HG03097 (cell line): ENCODE measurements around the gene HOXB8.

ENCODE experiments used
- ATAC-seq: cut with Tn5 transposase; IDR thresholded peaks from one replicate; pipeline ENCODE4 v1.9.1; 2021; ENCODE audit not compliant: unreplicated experiment, low FRiP score

Gene HOXB8

DNA sequence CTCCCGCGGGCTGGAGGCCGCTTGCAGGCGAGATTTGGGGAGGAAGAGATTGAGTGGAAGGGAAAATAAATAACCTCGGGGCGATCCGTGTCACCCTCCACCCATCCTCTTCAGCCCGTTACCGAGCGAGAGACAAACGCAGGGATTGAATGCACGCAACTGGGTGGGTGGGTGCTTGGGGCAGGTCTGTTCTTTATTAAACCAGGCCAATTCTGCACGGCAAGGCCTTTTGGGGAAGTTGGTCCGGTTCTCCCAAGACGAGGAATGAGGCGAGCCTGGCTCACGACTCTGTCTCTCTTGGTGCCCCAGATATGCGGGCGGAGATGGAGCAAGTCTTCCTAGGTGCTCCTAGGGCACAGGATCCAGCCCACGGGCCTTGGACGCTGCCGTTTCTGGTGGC is 3.9 kb downstream of the HOXB8 start:
- ATAC-seq = no peak

GRCh38 chr17:48610282-48611211 is 4.5 kb downstream of the HOXB8 start, which contains the start of gene HOXB7:
Gene HOXB7 (minus strand): TSS chr17:48611017. CDS start chr17:48610918, 99 bp downstream.
- ATAC-seq = no peak

DNA sequence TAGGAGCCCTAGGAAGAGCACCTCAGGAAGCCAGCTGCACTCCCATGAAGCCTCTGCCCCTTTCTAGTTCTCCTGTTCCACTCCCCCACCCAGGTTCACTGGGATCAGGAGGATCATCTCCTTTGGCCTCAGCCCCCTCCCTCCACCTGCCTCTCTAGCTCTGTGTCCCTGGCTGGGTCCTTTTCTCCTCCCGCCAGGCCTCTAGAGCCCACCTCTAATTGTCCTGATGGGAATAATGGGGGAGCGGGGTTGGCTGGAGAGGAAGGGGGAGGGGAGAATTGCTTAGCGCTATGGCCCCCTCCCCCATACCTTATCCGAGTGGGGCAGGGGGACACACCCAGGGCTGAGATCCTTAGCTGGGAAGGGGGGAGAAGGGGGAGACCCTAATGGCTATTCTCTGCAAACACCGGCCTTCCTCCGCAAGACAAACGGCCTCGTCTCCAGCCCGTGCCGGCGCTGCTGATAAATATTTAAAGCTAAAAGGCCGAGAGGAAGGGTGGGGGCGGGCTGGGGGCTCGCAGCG is 5.3 kb downstream of the HOXB8 start:
- no peak for ATAC-seq

DNA sequence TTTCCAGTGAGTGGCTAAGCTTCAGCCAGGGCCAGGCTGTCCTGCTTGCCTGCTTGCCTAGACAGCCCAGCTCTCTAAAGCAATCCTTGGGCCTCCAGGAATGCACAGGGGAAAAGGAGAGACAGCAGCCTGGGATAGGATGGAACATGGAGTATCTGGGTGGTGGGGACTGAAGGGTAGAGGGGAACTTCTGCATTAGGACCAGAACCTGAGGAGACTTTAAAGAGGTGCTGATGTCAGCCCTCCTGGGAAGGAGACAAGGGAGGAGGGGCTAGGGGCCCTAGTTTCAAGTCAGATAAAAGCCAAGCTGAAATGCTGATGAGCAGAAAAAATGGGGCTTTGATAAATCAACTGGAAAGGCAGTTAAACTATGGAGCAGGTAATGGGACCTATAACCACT is 6.1 kb downstream of the HOXB8 start:
- no peak for ATAC-seq

- no peak for ATAC-seq
These were observed 6.6 kb downstream of the HOXB8 start for GRCh38 chr17:48608494-48608834.

DNA sequence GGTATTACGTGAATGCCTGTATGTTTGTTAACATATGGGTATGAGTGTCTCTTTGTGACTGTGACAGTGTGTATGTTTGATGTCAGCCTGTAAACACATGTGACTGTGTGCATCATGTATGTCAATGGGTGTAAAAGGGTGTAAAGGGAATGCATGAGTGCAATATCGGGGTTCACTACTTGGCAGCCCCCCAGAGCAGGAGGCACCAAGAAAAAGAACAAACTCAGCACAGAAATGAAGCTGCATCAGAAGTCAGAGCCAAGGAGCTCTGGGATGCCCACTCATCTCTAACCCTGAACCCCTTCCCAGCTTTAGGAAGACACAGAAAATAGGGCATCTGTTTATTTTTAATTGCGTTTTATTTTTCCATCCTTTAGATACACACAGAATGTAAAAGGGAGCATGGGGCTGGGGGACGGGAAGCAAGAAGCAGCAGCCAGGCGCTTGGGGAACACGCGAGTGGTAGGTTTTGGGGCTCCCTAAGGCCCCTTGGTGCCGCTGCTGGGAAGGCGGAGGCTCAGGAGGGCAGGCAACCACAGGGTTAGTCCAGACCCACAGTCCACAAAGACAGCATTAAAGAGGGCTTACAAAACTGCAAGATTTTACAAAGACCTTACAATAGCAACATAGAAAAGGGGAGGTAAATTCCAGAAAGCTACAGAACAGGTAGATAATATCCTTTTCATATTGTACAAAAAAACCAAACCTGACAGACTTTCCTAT is 8.0 kb downstream of the HOXB8 start:
- ATAC-seq = no peak

GRCh38 chr17:48605991-48606891 is 8.9 kb downstream of the HOXB8 start:
- ATAC-seq = no peak

- ATAC-seq = no peak
These were observed 9.6 kb downstream of the HOXB8 start for GRCh38 chr17:48605409-48605919.

GRCh38 chr17:48604770-48605329 is 10.2 kb downstream of the HOXB8 start, which contains the start of gene HOXB6:
Gene HOXB6 (minus strand): TSS chr17:48604986. CDS start chr17:48598150, 6,836 bp downstream.
- no peak for ATAC-seq

- ATAC-seq = no peak
These were observed 10.9 kb downstream of the HOXB8 start for GRCh38 chr17:48603959-48604769.

DNA sequence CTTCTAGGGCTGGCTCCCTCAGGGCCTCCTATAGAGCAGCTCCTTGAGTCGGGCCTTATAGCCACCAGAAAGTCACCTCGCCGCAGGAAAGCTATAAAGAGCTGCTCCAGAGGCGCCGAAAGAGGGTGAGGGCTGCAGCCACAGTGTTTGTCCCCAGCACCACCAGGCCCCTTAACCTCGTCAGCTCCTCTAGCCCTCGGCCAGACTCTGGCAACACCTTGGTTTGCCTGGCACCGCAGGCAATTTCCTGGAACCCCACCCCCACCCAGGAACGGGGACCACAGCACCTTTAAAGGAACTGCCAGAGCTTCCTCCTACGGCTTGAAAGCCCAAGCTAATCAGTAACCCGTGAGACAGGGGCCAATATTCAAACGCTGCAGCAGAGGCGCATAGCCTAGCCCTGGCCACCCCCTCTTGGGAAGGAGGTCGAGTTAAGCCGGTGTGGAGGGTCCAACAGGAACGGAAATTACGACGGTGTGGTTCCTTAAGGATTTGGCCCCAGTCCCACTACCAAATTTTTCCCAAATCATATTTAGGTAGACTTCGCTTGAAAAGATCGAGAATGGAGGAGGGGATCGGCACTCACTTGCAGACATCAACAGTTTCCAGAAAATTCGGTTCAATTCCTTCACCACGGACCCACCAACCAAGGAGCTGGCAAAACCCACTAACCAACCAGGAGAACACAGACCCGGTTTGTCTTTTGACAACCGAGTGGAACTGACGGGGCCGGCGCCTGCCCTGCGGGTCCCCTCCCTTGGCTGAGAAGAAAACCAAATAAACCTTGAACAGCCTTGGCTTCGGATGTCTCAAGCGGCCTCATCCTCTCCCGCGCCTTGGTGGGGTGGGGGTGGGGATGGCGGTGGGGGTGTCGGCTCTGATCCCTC is 13.3 kb downstream of the HOXB8 start:
- ATAC-seq = no peak

DNA sequence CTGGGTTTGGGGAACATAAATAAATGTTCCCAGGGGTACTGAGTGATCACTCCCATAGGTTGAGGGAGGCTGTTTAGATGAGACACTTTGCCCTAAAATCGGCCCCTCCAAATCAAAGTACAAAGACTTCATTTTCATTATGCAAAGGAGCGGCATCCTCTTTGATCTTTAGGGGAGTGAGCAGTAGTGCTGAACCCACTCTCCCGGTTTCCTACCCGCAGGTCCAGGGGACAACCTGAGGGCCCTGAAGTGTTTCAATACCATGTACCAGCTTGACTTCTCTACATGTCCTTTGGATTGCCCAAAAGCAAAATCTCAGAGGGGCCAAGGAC is 13.9 kb downstream of the HOXB8 start:
- ATAC-seq = no peak

DNA sequence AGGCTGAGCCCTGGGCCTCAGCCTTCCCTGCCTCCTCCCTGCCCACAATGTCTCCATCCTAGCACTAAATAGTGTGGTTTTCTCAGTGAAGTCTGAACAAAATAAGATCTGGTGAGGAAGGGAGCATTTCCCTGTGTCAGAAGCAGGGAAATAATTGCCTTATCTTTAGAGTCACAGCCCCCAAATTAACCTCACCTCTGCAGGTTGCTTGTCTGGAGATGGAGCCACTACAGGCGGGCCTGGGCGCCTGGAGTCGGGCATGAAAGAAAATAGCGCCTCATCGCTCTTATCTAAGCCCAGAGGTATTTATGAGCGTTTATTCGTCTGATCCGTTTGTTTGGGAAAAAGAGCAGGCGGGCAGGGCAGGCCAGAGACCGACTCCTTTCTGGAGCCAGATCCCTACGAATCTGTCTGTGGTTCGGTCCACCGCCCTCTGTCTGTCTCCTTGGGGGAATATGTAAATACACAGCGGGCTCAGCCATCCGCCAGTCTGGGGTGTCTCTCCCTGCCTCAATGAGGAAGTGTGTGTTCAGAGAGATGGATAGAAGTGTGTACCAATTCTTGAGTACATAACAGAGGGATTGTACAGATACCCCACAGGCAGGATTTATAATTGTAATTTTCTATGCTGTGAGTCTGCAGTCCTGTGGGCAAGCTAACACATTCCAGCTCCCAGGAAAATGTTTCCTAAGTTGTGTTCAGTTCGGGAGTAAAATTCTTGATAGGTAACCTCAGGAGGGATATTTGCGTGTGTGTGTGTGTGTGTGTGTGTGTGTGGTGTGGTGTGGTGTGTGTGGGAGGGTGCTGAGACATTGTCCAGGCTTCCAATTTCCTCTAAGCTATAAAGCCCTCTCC is 14.6 kb downstream of the HOXB8 start:
- no peak for ATAC-seq

DNA sequence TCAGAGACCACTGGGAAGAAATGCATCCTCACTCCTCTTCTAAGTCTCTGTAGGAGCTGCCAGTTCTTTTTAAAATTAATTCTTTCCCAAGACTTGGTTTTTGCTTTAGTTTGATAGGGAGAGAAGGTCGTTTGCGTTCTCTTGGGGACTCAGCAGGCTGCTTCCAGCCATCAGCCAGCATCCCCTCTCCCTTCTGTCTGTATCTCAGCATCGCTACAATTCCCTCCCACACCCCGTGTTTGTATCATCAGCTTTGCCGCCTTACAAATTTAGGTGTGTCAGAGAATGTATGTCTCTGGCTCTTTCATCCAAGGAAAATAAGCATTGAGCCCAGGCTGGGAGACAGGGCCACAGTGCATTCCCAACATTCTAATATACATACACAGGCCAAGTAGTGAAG is 15.7 kb downstream of the HOXB8 start:
- no peak for ATAC-seq

DNA sequence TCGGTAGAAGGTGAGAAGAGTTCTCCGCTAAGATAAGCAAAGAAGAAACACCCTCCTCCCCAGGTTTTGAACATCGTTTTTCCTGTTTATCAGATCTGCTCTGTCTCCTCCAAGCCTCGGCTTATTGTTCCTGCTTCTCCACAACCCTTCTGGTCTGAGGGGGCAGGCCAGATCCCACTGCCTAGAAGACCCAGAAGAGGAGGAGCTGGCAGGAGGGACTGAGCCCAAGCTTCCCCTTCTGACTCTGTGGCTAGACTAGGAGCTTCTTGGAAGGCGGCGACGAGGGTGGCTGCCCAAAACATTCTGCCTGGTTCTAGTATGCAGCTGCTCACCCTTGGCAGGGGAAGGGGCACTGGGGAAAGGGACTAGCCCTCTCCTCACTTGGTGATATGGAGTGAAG is 16.4 kb downstream of the HOXB8 start:
- ATAC-seq = no peak

GRCh38 chr17:48597778-48598631 is 17.1 kb downstream of the HOXB8 start:
- no peak for ATAC-seq

DNA sequence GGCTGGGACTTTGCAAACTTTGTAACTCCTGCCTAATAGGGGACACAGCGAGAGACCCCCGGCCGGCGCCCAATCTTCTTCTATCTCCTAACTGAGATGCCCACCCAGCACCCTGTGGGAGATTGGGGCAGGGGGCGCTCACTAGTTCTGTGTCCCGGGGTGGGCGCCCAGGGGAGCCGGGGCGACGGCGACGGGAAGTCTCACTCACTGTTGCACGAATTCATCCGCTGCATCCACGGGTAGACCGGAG is 17.6 kb downstream of the HOXB8 start:
- no peak for ATAC-seq
